NCI-H2029 treated with DMSO at 0.1 percent for 48 hours (cell line): Measurements from ENCODE around the gene TRIO.

Experiments
- DNase-seq: peaks from one replicate; lab custom pipeline; 2025; lab: John Stamatoyannopoulos, UW

TRIO gene

GRCh38 chr5:14557203-14557770, 414.1 kb downstream of the TRIO start:
- DNase-seq, result no peak

GRCh38 chr5:14557791-14558415, 414.8 kb downstream of the TRIO start:
- no peak for DNase-seq
